Measurements from ENCODE around the gene PLA2G4B. TPM values are rescaled to one million over a fixed set of nuclear protein-coding genes. Genes with fewer than 3 reads are reported as not detected.

Gene PLA2G4B
- total RNA-seq, 3 donors from 2014 or later (not counting 1 experiment from before 2014, with no cell fraction given), result 15.2 to 17.5 (median 17.4) TPM

DNA sequence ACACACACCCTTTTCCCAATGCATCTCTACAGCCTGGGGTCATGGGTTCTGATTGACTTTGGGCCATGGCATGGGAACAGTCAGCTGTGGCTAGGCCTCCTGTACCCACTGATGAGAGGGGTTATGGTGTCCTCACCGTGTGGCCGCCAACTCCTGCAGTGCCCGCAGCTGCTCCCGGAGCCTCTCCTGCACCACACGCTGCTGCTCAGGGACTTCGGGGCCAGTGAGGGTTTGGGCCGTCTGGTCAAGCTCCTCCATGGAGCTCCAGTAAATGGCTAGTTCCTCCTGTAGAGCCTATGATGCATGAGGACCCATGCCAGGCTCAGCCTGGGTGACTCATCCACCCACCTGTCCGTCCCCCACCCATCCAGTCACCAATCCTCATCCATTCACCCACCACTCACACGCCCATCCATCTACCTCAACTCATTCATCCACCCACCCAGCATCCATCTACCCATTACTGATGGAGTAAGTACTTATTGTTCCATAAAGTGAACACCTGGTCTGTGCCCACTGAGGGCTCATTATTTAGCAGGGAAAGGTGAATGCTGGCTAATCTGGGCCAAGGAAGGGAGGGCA lies 33.6 kb downstream of the PLA2G4B start:
- DNase-seq, result no peak
- WGBS (ENCODE audit: insufficient coverage), result 90% methylated on average over 9 of the region's 9 CpGs
- peaks cover 4% of the 10 kb centered on the region for H3K4me1 ChIP-seq (ENCODE audit: control insufficient read depth, insufficient read depth, low read length)
- no peaks in the 10 kb centered on the region for H3K9me3 Mint-ChIP-seq
- no peak overlapping the region for H3K4me3 Mint-ChIP-seq
- H3K27ac Mint-ChIP-seq, result no peak overlapping the region
- no peak overlapping the region for H3K4me3 ChIP-seq (ENCODE audit: low read length)
- intact Hi-C loops (cut with micrococcal nuclease), result no loop called here
- H3K27ac ChIP-seq (ENCODE audit: low read length), result no peak overlapping the region
- no peaks in the 10 kb centered on the region for H3K36me3 ChIP-seq (ENCODE audit: control insufficient read depth, insufficient read depth, low read length)
- TF ChIP-seq CTCF (IDR thresholded peaks at IDR 0.05), result no peak
- no peak for ATAC-seq
- peaks cover 0 to 19% of the 10 kb centered on the region in 2 donors for H3K4me1 Mint-ChIP-seq
- no peaks in the 10 kb centered on the region for H3K9me3 ChIP-seq (ENCODE audit: control insufficient read depth, insufficient read depth, low read length)
- no peaks in the 10 kb centered on the region for H3K27me3 ChIP-seq (ENCODE audit: control insufficient read depth, insufficient read depth, low read length)
- H3K27me3 Mint-ChIP-seq (ENCODE audit: low read depth in 2 of 2), result no peaks in the 10 kb centered on the region
- H3K36me3 Mint-ChIP-seq, result no peaks in the 10 kb centered on the region

GRCh38 chr15:41873711-41874110 lies 35.1 kb downstream of the PLA2G4B start:
- no peak overlapping the region for H3K27ac ChIP-seq (ENCODE audit: low read length)
- no peak for DNase-seq
- no peaks in the 10 kb centered on the region for H3K9me3 ChIP-seq (ENCODE audit: control insufficient read depth, insufficient read depth, low read length)
- no peak for TF ChIP-seq CTCF (IDR thresholded peaks at IDR 0.05)
- intact Hi-C loops (cut with micrococcal nuclease), result no loop called here
- peaks cover 4% of the 10 kb centered on the region for H3K4me1 ChIP-seq (ENCODE audit: control insufficient read depth, insufficient read depth, low read length)
- peaks cover 0 to 15% of the 10 kb centered on the region in 2 donors for H3K4me1 Mint-ChIP-seq
- 92% methylated on average over 8 of the region's 8 CpGs for WGBS (ENCODE audit: insufficient coverage)
- H3K27me3 Mint-ChIP-seq (ENCODE audit: low read depth in 2 of 2), result no peaks in the 10 kb centered on the region
- no peak overlapping the region for H3K27ac Mint-ChIP-seq
- ATAC-seq, result no peak
- no peak overlapping the region for H3K4me3 ChIP-seq (ENCODE audit: low read length)
- no peaks in the 10 kb centered on the region for H3K36me3 Mint-ChIP-seq
- H3K27me3 ChIP-seq (ENCODE audit: control insufficient read depth, insufficient read depth, low read length), result no peaks in the 10 kb centered on the region
- no peak overlapping the region for H3K4me3 Mint-ChIP-seq
- H3K36me3 ChIP-seq (ENCODE audit: control insufficient read depth, insufficient read depth, low read length), result no peaks in the 10 kb centered on the region
- no peaks in the 10 kb centered on the region for H3K9me3 Mint-ChIP-seq

DNA sequence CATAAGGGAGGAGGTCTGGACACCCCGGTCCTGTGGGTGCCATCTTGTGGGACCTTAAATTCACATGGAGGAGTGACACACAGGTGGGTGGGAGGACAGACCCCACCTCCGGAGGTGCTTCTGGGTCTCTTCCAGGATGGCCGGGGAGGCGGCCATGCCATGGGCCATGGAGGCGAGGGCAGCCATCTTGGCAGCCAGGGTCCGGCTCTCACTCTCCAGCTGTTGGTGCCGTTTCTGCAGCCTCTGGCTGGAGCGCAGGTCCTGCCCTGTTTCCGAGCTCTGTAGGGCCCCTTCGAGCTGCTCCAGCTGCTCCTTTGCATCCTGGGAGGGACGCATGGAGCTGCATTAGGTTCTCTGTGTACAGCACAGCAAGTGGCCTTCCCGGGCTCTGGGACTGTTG lies 36.1 kb downstream of the PLA2G4B start:
- no peak overlapping the region for H3K4me3 Mint-ChIP-seq
- H3K9me3 Mint-ChIP-seq, result no peaks in the 10 kb centered on the region
- intact Hi-C loops (cut with micrococcal nuclease), result no loop called here
- H3K27me3 ChIP-seq (ENCODE audit: control insufficient read depth, insufficient read depth, low read length), result no peaks in the 10 kb centered on the region
- no peak overlapping the region for H3K27ac Mint-ChIP-seq
- ATAC-seq (no peak), DNase-seq (no peak)
- H3K36me3 ChIP-seq (ENCODE audit: control insufficient read depth, insufficient read depth, low read length), result no peaks in the 10 kb centered on the region
- H3K4me1 ChIP-seq (ENCODE audit: control insufficient read depth, insufficient read depth, low read length), result peaks cover 4% of the 10 kb centered on the region
- no peak overlapping the region for H3K27ac ChIP-seq (ENCODE audit: low read length)
- TF ChIP-seq CTCF (IDR thresholded peaks at IDR 0.05), result no peak
- WGBS (ENCODE audit: insufficient coverage), result 94% methylated on average over 12 of the region's 12 CpGs
- H3K36me3 Mint-ChIP-seq, result no peaks in the 10 kb centered on the region
- no peaks in the 10 kb centered on the region for H3K9me3 ChIP-seq (ENCODE audit: control insufficient read depth, insufficient read depth, low read length)
- peaks cover 0 to 15% of the 10 kb centered on the region in 2 donors for H3K4me1 Mint-ChIP-seq
- no peak overlapping the region for H3K4me3 ChIP-seq (ENCODE audit: low read length)
- H3K27me3 Mint-ChIP-seq (ENCODE audit: low read depth in 2 of 2), result no peaks in the 10 kb centered on the region

- peaks cover 0 to 14% of the 10 kb centered on the region in 2 donors for H3K4me1 Mint-ChIP-seq
- DNase-seq (no peak), ATAC-seq (no peak)
- H3K27me3 ChIP-seq (ENCODE audit: control insufficient read depth, insufficient read depth, low read length), result no peaks in the 10 kb centered on the region
- H3K4me3 ChIP-seq (ENCODE audit: low read length), result no peak overlapping the region
- no peaks in the 10 kb centered on the region for H3K36me3 Mint-ChIP-seq
- peaks cover 5 to 7% of the 10 kb centered on the region in 2 donors for H3K27me3 Mint-ChIP-seq (ENCODE audit: low read depth in 2 of 2)
- no peaks in the 10 kb centered on the region for H3K9me3 ChIP-seq (ENCODE audit: control insufficient read depth, insufficient read depth, low read length)
- WGBS (ENCODE audit: insufficient coverage), result 73% methylated on average over 13 of the region's 13 CpGs
- H3K27ac ChIP-seq (ENCODE audit: low read length), result no peak overlapping the region
- intact Hi-C loops (cut with micrococcal nuclease), result no loop called here
- H3K4me1 ChIP-seq (ENCODE audit: control insufficient read depth, insufficient read depth, low read length), result peaks cover 2% of the 10 kb centered on the region
- TF ChIP-seq CTCF (IDR thresholded peaks at IDR 0.05), result no peak
- H3K9me3 Mint-ChIP-seq, result no peaks in the 10 kb centered on the region
- no peaks in the 10 kb centered on the region for H3K36me3 ChIP-seq (ENCODE audit: control insufficient read depth, insufficient read depth, low read length)
- H3K4me3 Mint-ChIP-seq, result no peak overlapping the region
- no peak overlapping the region for H3K27ac Mint-ChIP-seq
These were observed 37.4 kb downstream of the PLA2G4B start for GRCh38 chr15:41876007-41876406.
